GM23248 (cell line): Measurements from ENCODE around the gene NFIA. TPM values are rescaled to one million over a fixed set of nuclear protein-coding genes. Genes with fewer than 3 reads are reported as not detected.

Experiments used
- DNase-seq: peaks from one replicate; pipeline ENCODE4 v3.0.0-alpha.2; 2015
- H2AFZ ChIP-seq: fragments of 200-600 bp; sonication (generic); 2 replicates; pipeline ENCODE4 v1.6.1; 2016; ENCODE audit warnings: antibody characterized with exemption
- H3F3A ChIP-seq: fragments of 200-600 bp; sonication (generic); 2 replicates; pipeline ENCODE4 v1.6.1; 2016; ENCODE audit warnings: mild to moderate bottlenecking, antibody characterized with exemption, mixed run types; ENCODE audit not compliant: insufficient read depth
- H3K27ac ChIP-seq: fragments of 200-600 bp; sonication (generic); 2 replicates; pipeline ENCODE4 v1.5.1; 2016; ENCODE audit warnings: mild to moderate bottlenecking
- H3K27me3 ChIP-seq: fragments of 200-600 bp; sonication (generic); replicated peaks from 2 replicates; pipeline ENCODE4 v1.6.1; 2016; ENCODE audit warnings: mild to moderate bottlenecking; ENCODE audit not compliant: insufficient read depth
- H3K36me3 ChIP-seq: fragments of 200-600 bp; sonication (generic); 2 replicates; pipeline ENCODE4 v1.6.1; 2016; ENCODE audit warnings: low read depth, mild to moderate bottlenecking
- H3K4me1 ChIP-seq: fragments of 200-600 bp; sonication (generic); 2 replicates; pipeline ENCODE4 v1.6.1; 2016; ENCODE audit warnings: mild to moderate bottlenecking; ENCODE audit not compliant: insufficient read depth
- H3K4me2 ChIP-seq: fragments of 200-600 bp; sonication (generic); one replicate; pipeline ENCODE4 v1.6.1; 2016; ENCODE audit warnings: mild to moderate bottlenecking; ENCODE audit not compliant: unreplicated experiment
- H3K4me3 ChIP-seq: fragments of 200-600 bp; sonication (generic); 2 replicates; pipeline ENCODE4 v1.5.1; 2016; ENCODE audit warnings: mild to moderate bottlenecking
- H3K79me2 ChIP-seq: fragments of 200-600 bp; sonication (generic); 2 replicates; pipeline ENCODE4 v1.6.1; 2016; ENCODE audit warnings: mild to moderate bottlenecking; ENCODE audit not compliant: insufficient read depth
- H3K9ac ChIP-seq: fragments of 200-600 bp; sonication (generic); 2 replicates; pipeline ENCODE4 v1.6.1; 2016; ENCODE audit warnings: mild to moderate bottlenecking
- H3K9me2 ChIP-seq: fragments of 200-600 bp; sonication (generic); 2 replicates; pipeline ENCODE4 v1.6.1; 2016; ENCODE audit warnings: mixed run types, mild to moderate bottlenecking, moderate library complexity; ENCODE audit not compliant: insufficient read depth
- H3K9me3 ChIP-seq: fragments of 200-600 bp; sonication (generic); one replicate; pipeline ENCODE4 v1.6.1; 2017; ENCODE audit warnings: low read depth
- H4K20me1 ChIP-seq: fragments of 200-600 bp; sonication (generic); 2 replicates; pipeline ENCODE4 v1.6.0; 2016; ENCODE audit not compliant: insufficient read depth
- EZH2 ChIP-seq: fragments of 200-600 bp; sonication (generic); IDR thresholded peaks from 2 replicates; pipeline ENCODE4 v1.6.1; 2018; ENCODE audit warnings: antibody characterized with exemption, mild to moderate bottlenecking; ENCODE audit not compliant: insufficient read depth, poor library complexity, severe bottlenecking
- EZH2phosphoT487 ChIP-seq: fragments of 200-600 bp; sonication (generic); IDR thresholded peaks from 2 replicates; pipeline ENCODE4 v1.6.1; 2018; ENCODE audit warnings: antibody characterized with exemption, moderate library complexity, mild to moderate bottlenecking, low read depth; ENCODE audit not compliant: insufficient read depth
- WGBS, 2 experiments: methylation state at CpG; one replicate each; pipeline ENCODE4 v1.1.6; 2015 to 2017; ENCODE audit warnings: low lambda C conversion rate in 2 of 2, low coverage in 1 of 2; ENCODE audit errors: missing lambda C conversion rate in 2 of 2; 5-methylcytosine and 5-hydroxymethylcytosine counted together
- in situ Hi-C: fragments of 300-500 bp; cut with MboI; formaldehyde crosslinking; loops from 2 replicates; pipeline ENCODE4 v1.15.0; 2020
- polyA plus RNA-seq: library from polyadenylated mRNA; unstranded; fragments of >200 nt; fragmentation: Nextera tagmentation; extraction: Ambion mirVana; gene quantifications from 2 replicates; pipeline ENCODE4 v1.2.1, GENCODE V29; 2016
- total RNA-seq: library from RNA; depleted of rRNA; stranded (reverse); fragments of >200 nt; shearing (Covaris generic); gene quantifications from 2 replicates; pipeline ENCODE4 v1.2.3, GENCODE V29; 2014

Gene NFIA
- total and polyA plus RNA-seq, 2 experiments from 2014 or later, result 3.4 to 8.8 TPM

GRCh38 chr1:61244114-61244513 lies 161.8 kb downstream of the NFIA start:
- Histone ChIP-seq H3K27ac (no peak overlapping the region), H3K9me2 (no peaks in the 10 kb centered on the region), H3K4me1 (no peaks in the 10 kb centered on the region), H3K27me3 (no peaks in the 10 kb centered on the region), H3K79me2 (no peaks in the 10 kb centered on the region), H2AFZ (no peak overlapping the region), H3K9ac (no peak overlapping the region), H3K36me3 (no peaks in the 10 kb centered on the region), H3K4me3 (no peak overlapping the region), H4K20me1 (no peaks in the 10 kb centered on the region), H3F3A (peaks cover 6% of the 10 kb centered on the region; the same call in 1 of the 2 replicates), H3K9me3 (no peaks in the 10 kb centered on the region), H3K4me2 (no peak overlapping the region)
- in situ Hi-C loops, result no loop called here
- 5 to 8% methylated on average over 1 of the region's 1 CpG for WGBS, 2 experiments
- TF ChIP-seq EZH2 (no peak), EZH2phosphoT487 (no peak)
- peak; percentile 65 for DNase-seq

- no peak overlapping the region for H2AFZ ChIP-seq
Observed at GRCh38 chr1:61245696-61246400, 163.5 kb downstream of the NFIA start.

GRCh38 chr1:61247051-61247825 lies 164.9 kb downstream of the NFIA start:
- Histone ChIP-seq H2AFZ (no peak overlapping the region), H3K4me2 (no peak overlapping the region), H3K9ac (no peak overlapping the region), H3K36me3 (no peaks in the 10 kb centered on the region), H3K9me2 (no peaks in the 10 kb centered on the region), H3K9me3 (no peaks in the 10 kb centered on the region), H3K79me2 (no peaks in the 10 kb centered on the region), H3K27ac (no peak overlapping the region), H4K20me1 (no peaks in the 10 kb centered on the region), H3F3A (peaks cover 6% of the 10 kb centered on the region; the same call in 1 of the 2 replicates), H3K4me1 (no peaks in the 10 kb centered on the region), H3K4me3 (no peak overlapping the region), H3K27me3 (no peaks in the 10 kb centered on the region)
- no peak for TF ChIP-seq EZH2phosphoT487
- TF ChIP-seq EZH2, result no peak
- in situ Hi-C loops, result no loop called here
- no peak for DNase-seq
- 72 to 77% methylated on average over 8 of the region's 8 CpGs for WGBS, 2 experiments

More at GRCh38 chr1:61245696-61246400, 163.5 kb downstream of the NFIA start:
- Histone ChIP-seq H3F3A (peaks cover 6% of the 10 kb centered on the region; the same call in 1 of the 2 replicates), H3K4me3 (no peak overlapping the region), H3K27me3 (no peaks in the 10 kb centered on the region), H3K9ac (no peak overlapping the region), H3K4me2 (no peak overlapping the region), H4K20me1 (no peaks in the 10 kb centered on the region), H3K27ac (no peak overlapping the region), H3K36me3 (no peaks in the 10 kb centered on the region), H3K9me2 (no peaks in the 10 kb centered on the region), H3K9me3 (no peaks in the 10 kb centered on the region), H3K4me1 (no peaks in the 10 kb centered on the region), H3K79me2 (no peaks in the 10 kb centered on the region)
- in situ Hi-C loops, result no loop called here
- TF ChIP-seq EZH2phosphoT487 (no peak), EZH2 (no peak)
- no peak for DNase-seq
- WGBS, 2 experiments, result 95 to 97% methylated on average over 7 of the region's 7 CpGs

GRCh38 chr1:61247881-61248752 lies 165.8 kb downstream of the NFIA start:
- H3K36me3 ChIP-seq, result no peaks in the 10 kb centered on the region
- H3K79me2 ChIP-seq, result no peaks in the 10 kb centered on the region
- no peak for DNase-seq
- in situ Hi-C loops, result no loop called here
- H2AFZ ChIP-seq, result no peak overlapping the region
- no peak overlapping the region for H3K4me2 ChIP-seq
- WGBS, 2 experiments, result 81 to 84% methylated on average over 6 of the region's 6 CpGs
- no peaks in the 10 kb centered on the region for H3K27me3 ChIP-seq
- peaks cover 6% of the 10 kb centered on the region; the same call in 1 of the 2 replicates for H3F3A ChIP-seq
- no peak overlapping the region for H3K27ac ChIP-seq
- H3K4me1 ChIP-seq, result no peaks in the 10 kb centered on the region
- no peaks in the 10 kb centered on the region for H4K20me1 ChIP-seq
- H3K9me3 ChIP-seq, result no peaks in the 10 kb centered on the region
- H3K4me3 ChIP-seq, result no peak overlapping the region
- TF ChIP-seq EZH2phosphoT487, result no peak
- TF ChIP-seq EZH2, result no peak
- H3K9me2 ChIP-seq, result no peaks in the 10 kb centered on the region
- H3K9ac ChIP-seq, result no peak overlapping the region
